CD4-positive, alpha-beta T cell treated with Interleukin-12 subunit alpha and Interleukin-12 subunit beta, for 1 hour (primary cell): ENCODE measurements around the gene AGPAT3.
"Not testable (repeated sequence)": the region's sequence is repeated elsewhere in the genome, so short reads cannot be mapped to it uniquely, and the experiment has no call there.

Experiments
- DNase-seq: peaks from one replicate; pipeline ENCODE4 v3.0.0-alpha.2; 2020

Gene AGPAT3, protein sequence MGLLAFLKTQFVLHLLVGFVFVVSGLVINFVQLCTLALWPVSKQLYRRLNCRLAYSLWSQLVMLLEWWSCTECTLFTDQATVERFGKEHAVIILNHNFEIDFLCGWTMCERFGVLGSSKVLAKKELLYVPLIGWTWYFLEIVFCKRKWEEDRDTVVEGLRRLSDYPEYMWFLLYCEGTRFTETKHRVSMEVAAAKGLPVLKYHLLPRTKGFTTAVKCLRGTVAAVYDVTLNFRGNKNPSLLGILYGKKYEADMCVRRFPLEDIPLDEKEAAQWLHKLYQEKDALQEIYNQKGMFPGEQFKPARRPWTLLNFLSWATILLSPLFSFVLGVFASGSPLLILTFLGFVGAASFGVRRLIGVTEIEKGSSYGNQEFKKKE

DNA sequence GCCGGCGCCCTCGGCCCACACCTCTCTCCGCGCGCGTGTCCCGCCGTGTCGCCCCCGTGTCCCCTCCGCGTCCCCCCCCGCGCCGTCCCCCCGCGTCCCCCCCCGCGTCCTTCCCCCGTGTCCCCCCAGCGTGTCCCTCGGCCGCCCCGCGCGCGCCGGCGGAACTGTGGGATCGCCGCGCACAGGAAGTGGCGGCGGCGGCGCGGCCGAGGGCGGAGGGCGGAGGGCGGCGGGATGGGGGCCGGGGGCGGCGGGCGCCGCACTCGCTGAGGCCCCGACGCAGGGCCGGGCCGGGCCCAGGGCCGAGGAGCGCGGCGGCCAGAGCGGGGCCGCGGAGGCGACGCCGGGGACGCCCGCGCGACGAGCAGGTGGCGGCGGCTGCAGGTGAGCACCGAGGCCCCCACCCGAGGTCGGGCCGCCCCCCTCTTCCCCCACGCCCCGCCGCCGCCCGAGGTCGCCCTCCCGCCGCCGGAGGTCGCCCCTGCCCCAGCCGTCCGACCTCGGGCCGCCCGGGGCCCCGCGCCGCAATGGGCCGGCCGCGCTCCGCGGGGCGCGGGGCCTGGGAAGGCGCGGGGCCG is at the start of gene AGPAT3:
AGPAT3 (plus strand) TSS at position 262 of the 578 bp plus-strand sequence. CDS start 94,459 bp downstream, outside the sequence.
- peak; percentile 50 for DNase-seq

DNA sequence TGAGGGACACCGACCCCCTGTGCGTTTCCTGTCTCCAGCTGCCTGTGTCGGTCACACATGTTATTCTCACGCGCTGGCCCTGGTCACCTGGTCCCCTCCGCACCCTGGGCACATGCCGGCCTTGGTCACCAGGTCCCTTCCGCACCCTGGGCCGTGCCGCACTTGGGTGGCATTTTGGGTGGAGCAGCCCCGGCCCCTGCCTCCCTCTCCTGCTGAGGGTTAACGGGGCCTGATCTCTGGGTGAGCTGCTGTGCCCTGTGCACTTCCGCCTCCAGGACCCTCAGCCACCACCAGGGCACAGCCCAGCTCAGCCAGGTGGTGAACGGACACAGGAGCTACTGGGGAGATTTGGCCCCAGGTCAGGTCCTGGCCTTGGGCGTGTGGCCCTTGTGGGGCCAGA is 49.0 kb upstream of the AGPAT3 start:
- no peak for DNase-seq

DNA sequence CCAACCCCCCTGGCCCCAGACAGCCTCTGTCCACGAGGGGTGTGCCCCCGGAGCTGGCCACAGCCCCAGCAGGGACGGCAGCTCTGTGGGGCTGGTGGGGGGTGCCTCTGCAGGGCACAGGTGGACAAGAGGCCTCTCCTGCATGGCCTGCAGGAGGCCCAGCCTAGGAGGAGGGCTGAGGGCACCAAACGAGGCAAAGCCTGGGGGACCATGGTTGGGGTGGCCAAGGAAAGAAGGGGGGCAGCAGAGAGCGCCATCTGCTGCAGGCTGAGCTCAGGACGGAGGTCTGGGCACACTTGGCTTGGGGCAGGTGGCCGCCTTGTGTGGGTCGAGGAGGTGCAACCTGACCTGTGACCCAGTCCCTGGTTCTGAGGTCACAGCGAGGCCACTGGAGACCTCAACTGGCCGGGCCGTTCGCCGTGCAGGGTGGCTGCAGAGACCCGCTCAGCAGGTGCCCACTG is 48.4 kb upstream of the AGPAT3 start:
- DNase-seq = no peak

DNA sequence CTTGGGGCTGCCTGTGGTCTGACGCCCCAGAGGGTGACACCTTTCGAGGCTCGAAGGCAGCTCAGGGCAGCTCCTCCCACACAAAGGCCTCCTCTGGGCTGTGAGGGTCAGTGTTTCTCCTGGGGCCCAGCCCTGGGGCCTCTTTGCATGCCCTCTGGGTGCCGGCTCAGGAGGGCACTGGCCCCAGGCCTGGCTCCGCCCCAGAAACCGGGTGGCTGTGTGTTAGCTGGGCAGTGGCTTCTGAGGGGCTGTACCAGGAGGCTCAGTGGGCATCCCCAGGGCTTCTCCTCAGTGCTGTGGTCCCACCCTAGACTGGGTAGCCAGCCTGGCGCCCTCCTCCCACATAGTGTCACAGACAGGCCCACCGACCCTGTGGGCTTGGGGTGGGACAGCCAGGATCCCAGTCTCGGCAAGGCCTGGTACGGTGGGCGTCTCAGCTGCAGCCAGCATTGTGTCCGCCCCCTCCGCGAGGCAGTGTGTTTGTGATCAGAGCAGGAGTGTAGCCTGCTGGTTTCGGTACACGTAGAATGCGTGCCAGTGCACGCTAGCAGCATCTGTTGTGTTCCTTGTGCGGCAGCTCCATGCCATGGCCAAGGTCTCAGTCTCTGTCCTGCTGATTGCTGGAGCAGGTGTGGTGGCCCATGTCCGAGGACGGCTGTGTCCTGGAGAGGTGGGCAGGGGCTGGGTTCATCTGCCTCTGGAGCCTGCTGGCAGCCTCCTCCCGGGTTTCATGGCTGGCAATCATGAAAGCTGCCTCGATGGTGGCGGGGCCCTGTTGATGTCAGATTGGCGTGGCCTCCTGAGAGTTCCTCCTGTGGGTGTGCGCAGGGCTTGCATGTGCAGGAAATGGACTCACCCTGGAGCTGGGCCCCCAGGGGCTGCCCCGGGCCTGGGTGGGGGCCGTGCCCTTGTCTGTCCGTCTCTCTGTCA is 47.6 kb upstream of the AGPAT3 start:
- DNase-seq = no peak

DNA sequence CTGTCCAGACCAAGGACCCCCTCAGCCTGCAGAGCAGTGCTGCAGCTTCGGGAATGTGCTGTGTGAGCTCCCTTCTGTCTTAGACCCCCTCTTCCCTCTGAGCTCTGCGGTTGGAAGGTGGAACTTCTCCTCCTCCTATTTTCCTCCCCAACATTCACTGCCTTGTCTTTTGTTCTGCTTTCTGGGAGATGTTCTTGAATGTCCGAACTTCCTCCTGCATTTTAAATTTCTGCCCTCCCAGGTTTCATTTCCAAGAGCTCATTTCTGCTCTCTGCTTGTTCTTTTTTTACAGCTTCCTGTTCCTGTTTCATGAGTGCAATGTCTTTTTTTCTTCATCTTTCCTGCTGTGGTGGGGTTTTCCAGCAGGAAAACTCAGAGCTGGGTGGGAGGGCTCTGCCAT is 46.3 kb upstream of the AGPAT3 start:
- no peak for DNase-seq

DNA sequence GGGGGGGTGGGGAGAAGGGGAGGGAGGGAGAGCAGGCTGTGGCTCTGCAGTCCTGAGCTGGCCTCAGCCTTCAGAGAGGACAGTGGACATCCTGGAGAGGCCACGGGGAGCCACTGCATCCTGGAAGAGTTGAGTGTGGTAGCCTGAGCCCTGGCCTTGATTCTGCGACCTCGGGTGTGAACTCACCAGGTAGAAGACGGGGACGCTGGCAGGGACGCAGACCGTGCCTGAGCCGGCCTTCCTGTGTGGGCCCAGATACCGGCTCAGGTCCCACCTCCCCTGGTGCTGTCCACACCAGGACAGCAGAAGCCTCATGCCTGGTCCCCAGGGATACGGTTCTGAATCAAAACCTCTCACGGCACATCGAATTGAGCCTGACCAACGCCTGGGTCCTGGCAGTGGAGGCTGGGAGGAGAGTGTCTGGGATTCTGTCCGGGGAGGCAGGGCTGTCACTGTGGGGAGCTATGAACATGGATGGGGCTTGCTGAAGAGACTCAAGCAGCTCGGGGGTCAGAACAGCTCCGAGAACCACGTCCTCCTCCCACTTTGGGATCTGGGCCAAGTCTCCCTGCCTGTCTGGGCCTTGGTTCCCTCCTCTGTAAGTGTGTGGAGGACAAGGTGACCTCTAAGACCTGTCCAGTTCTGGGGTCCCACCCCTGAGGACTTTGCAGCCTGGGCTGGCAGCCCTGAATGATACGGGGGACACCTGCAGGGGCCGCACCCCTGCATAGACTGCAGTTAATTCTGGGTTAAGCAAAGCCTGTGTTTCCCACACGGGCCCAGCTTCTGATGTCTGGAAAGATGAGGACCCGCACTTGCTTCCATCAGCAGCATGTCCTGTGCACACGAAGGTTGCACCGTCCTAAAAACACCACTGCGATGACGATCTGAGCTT is 45.3 kb upstream of the AGPAT3 start:
- no peak for DNase-seq

DNA sequence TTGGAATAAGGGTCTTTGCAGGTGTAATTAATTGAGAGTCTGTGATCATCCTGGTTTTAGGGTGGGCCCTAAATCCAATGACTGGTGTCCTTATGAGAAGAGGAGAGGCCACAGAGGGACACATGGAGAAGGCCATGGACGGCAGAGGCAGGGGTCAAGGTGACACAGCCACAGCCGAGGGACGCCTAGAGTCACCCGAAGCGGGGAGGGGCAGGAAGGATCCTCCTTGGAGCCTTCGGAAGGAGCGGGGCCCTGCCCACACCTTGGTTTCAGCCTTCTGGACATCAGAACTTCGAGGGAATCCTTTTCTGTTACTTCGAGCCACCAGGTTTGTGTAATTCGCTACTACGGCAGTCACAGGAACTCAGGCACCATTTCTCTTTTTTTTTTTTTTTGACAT is 44.6 kb upstream of the AGPAT3 start:
- DNase-seq = no peak

DNA sequence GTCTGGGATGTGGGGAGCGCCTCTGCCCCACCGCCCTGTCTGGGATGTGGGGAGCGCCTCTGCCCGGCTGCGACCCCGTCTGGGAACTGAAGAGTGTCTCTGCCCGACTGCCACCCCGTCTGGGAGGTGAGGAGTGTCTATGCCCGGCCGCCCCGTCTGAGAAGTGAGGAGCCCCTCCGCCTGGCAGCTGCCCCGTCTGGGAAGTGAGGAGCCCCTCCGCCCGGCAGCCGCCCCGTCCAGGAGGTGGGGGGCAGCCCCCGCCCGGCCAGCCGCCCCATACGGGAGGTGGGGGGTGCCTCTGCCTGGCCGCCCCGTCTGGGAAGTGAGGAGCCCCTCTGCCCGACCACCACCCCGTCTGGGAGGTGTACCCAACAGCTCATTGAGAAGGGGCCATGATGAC is 42.9 kb upstream of the AGPAT3 start:
- DNase-seq = not testable (repeated sequence)

DNA sequence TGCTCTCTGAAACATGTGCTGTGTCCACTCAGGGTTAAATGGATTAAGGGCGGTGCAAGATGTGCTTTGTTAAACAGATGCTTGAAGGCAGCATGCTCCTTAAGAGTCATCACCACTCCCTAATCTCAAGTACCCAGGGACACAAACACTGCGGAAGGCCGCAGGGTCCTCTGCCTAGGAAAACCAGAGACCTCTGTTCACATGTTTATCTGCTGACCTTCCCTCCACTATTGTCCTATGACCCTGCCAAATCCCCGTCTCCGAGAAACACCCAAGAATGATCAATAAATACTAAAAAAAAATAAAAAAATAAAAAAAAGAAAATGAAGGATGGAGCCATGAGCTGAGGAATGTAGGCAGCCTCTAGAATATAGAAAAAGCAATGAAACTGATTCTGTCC is 42.3 kb upstream of the AGPAT3 start:
- not testable (repeated sequence) for DNase-seq

DNA sequence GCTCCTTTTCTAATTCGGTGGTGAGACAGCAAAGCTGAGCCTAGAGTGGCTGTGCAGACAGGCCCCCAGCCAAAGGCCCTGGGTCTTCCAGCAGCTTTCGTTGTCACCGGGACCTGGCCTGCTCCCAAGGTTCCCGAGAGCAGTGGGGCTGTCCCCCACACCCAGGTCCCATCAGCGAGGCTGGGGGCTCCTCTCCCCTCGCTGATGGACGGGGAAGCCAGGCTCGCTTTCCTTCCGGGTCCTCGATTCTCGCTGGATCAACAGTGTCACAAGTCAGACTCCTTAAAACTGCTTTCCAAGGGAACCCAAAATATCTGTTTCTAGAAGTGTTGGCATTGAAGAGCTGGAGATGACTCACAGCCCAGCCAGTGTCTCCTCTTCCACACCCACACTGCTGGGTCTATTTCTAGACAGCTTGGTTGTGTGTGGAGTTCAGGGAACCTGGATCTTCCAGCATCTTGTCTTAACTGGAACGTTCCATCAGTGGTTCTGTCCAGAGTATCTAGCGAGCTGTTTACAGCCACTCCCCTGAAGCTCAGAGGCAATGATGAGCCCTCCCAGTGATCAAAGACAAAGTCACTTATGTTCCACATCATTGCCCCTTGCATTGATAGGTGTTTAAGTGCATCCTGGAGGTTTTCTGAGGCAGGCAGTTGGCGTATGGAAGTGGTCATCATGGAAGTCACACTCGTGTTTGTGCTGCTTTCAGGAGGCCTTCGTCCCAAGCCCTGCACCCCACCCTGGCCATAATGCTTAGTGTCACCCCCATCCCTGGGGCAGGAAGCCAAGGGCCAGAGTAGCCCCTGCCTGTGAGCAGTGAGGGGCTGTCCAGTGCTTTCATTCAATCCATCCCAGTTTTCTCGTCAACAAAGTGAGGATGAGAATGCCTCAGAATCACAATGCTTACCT is 40.4 kb upstream of the AGPAT3 start:
- DNase-seq = no peak

DNA sequence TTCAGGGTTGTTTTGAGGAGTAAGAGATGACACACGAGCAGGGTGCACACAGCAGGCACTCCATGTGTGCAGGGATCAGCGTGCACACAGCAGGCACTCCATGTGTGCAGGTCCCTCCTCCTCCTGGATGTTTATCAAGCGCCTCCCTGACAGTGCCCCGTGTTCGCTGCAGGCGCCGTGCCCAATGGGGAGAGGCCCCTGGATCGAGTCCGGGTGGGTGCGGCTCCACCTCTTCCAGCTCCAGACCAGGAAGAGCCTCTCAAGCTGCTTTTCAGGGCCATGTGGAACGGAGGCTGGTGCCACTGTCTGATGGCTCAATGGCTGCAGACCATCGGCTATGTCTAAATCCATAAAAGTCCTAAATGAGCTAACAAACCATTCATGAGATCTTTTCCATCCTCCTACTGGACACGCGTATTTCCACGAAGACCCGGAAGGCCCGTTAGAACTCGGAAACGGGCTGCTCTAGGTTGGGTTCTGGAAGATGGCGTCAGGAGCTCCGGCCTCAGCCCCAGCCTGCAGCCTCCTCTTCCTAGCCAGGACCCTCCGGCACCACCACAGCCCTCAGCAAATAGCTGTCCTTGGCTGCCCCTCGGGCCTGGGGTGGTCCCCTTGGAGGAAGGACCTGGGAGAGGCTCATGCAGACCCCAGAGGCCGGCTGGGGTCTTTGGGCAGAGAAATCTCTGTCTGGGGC is 39.6 kb upstream of the AGPAT3 start:
- no peak for DNase-seq

DNA sequence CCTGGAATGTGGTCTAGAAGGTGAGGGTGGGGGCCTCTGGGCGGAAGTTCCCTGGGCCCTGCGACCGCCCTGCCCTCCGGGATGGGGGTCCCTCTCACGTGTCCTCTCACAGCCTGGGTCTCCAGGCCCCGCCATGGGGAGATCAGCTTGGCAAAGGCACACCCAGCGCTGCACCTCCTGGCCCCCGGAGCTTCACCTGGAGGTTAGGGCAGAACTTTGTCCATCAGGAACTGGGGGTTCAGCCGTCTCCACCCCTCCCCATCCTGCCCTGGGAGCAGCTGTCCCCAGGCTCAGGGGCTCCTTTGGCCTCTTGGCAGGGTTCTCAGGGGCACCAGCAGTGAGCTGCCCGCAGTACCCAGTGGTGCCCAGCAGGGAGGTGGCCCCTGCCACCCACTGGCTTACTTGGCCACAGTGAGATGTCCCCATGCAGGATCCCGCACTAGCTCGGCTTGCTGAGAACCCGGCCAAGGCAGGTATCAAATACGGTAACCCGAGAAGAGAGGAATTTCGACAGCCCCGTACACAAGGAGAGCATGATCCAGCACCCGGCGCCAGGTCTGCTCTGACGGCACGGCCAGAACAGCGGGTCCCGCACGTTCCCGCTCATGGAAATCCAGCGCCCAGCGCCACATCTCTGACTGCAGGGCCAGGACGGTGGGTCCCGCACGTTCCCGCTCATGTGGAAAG is 38.9 kb upstream of the AGPAT3 start:
- DNase-seq = no peak

DNA sequence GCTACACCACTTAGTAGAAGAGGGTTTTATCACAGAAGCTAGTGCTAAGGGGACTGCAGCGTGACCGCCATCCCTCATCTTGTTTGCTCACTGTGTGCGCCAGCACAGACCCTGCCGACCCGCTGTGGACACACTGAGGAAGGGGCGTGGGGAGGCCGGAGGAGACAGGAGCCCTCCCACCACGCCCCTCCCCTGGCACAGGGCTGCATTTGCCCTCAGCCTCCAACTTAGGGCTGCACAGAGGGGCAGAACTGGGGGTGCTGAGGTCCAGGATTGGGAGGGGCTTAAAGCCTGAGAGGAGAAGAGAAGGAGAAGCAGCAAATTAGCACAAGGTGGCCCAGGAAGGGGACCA is 38.4 kb upstream of the AGPAT3 start:
- DNase-seq = no peak

DNA sequence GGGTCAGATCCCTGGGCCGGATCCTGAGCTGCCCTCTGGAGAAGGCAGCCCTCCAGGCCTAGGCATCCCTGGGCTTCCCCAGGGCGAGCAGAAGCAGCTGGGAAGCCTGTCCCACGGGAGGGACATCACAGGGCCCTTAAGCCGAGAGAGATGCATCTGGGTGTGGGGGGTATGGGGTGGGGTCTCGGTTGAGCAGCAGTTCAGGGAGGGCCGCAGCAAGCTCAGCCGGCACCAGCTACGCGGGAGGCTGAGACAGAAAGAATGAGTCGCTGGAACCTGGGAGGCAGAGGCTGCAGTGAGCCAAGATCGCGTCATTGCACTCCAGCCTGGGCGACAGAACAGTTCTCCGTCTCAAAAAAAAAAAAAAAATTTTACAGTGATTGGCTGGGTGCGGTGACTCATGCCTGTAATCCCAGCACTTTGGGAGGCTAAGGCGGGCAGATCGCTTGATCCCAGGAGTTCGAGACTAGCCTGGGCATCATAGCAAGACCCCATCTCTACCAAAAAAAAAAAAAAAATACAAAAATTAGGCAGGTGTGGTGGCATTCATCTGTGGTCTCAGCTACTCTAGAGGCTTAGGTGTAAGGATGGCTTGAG is 37.9 kb upstream of the AGPAT3 start:
- no peak for DNase-seq

DNA sequence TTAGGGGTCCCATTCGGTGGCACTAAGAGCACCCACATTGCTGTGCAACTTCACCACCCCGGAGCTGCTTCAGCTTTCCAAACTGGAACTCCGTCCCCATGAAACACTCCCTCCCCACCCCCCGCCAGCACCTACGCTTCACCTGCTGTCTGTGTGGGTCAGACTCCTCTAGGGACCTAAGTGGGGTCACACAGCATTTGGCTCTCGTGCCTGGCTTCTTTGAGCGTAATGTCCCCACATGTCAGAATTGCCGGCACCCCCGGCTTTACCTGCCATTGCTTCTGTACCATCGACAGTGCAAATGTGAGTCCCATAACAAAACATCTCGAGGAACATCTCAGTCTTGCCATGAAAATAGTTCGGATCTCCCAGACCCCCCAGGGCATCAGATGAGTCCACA is 35.9 kb upstream of the AGPAT3 start:
- DNase-seq = no peak

DNA sequence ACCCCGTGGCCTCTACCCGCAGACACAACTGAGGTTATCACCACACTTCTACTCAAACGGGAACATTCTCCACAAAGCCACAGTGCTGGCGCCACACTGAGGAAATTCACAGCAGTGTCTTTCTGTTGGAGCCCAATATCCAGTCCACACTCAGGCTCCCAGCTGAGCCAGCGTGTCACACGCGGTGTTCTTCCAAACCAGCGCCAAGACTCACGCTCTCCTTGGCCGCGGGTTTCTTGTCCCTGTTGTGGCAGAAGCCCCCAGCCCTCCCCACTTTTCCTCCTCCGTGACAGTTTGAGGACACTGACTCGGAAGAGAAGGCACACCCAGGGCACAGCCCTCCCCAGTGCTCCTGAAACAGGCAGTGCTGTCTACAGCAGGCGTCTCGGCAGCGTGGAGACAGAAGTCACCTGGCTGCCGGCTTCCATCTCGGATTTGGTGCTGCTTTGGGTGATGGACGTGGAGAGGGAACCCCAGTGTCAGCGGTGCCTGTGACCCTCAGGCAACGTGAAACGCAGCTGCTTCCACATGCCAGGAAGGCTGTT is 35.4 kb upstream of the AGPAT3 start:
- DNase-seq = no peak

DNA sequence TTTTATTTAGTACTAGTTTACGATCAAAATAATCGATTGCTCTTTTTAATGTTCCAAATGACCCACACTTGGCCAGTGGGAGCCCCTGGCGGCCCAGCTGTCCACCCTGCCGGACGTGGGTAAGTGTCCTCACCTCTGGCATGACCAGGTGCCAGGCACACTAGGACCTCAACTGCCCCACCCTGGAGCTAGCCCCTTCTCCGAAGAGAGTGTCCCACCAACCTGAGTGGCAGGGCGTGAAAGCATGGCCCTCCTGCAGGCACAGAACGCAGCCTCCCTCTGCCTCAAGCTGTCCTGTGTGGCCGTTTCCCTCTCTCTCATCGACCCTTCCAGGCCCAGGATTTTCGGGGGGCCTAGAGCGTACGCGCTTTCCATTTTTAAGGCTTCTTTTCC is 32.9 kb upstream of the AGPAT3 start:
- no peak for DNase-seq

DNA sequence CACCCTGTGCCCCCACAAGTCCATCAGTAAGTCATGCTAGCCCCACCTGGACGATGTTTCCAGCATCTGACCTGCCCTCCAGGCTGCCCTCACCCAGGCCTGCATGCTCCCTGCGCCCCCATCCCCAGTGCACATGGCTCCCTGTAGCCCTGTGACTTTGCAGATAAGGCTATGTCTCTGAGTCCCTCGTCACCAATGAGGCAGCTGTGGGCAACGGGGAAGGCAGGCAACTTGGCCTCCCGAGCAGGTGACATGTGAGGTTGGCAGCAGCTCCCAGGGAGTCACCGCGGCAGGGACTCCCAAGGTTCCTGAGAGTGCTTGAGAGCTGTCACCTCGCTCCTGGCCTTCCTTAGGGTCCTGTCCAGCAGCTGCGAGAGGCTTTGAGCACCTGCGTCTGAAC is 32.4 kb upstream of the AGPAT3 start:
- no peak for DNase-seq

DNA sequence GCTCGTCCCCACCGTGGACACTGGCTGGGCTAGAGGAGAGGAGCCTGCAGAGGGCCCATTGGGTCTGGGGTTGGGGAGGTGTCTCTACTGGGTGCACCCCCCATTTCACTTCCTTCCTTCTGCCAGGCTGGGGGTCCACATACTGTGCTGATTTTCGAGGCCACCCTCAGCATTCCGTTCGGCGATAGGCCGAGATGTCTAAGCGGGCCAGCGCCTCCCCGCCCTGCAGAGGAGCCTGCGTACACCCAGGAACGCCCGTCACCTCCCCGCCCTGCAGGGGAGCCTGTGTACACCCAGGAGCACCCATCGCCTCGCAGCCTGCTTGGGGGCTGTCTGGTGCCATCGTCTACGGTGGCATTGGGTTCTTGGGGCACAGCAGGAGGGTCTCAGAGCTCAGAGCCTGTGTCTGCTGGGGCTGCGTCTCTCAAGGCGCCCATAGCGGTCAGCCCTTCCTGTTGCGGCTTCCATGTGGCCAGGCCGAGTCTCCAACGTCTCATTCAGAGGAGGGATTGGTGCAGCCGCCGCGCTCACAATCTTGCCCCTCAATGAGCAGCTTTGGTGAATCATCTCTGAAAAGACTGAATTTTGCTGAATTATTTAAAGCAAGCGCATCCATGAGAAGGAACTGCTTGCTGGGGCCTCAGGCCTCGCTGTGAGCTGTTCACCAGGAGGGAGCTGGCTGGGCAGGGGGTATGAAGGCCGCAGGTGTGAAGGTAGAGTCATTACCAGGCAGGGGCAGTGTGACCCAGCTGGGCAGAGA is 30.7 kb upstream of the AGPAT3 start:
- DNase-seq = no peak
